Urinary bladder (tissue), 4 donors: Measurements from ENCODE around the gene BOC. TPM values are rescaled to one million over a fixed set of nuclear protein-coding genes. Genes with fewer than 3 reads are reported as not detected.

Source experiments
- DNase-seq: peaks from one replicate; pipeline ENCODE4 v3.0.0-alpha.2; 2015; ENCODE audit errors: extremely low spot score
- H3K27ac ChIP-seq: one replicate; pipeline ENCODE4 v1.5.1; 2013; ENCODE audit warnings: low read depth, mild to moderate bottlenecking, moderate library complexity
- H3K36me3 ChIP-seq: one replicate; pipeline ENCODE4 v1.6.1; 2013; ENCODE audit warnings: mild to moderate bottlenecking, moderate library complexity; ENCODE audit not compliant: insufficient read depth
- H3K4me1 ChIP-seq: one replicate; pipeline ENCODE4 v1.6.1; 2013; ENCODE audit warnings: mild to moderate bottlenecking, moderate library complexity; ENCODE audit not compliant: insufficient read depth
- H3K4me3 ChIP-seq: one replicate; pipeline ENCODE4 v1.5.1; 2013; ENCODE audit warnings: low read depth, low read length
- WGBS: extraction: QIAGEN DNeasy Blood & Tissue Kit; methylation state at CpG from one replicate; pipeline ENCODE4 v1.1.7; 2013; 5-methylcytosine and 5-hydroxymethylcytosine counted together
- polyA plus RNA-seq: library from polyadenylated mRNA; stranded (reverse); fragments of 200-250 nt; gene quantifications from one replicate; pipeline ENCODE4 v1.2.3, GENCODE V29; 2013
- total RNA-seq: library from RNA; depleted of rRNA; stranded (reverse); fragments of >200 nt; gene quantifications from one replicate; pipeline ENCODE4 v1.2.3, GENCODE V29; 2014
- donor health status: healthy with polysubstance abuse.
- donor health status: healthy.

Gene BOC
- total and polyA plus RNA-seq, 2 donors = 53.0 to 73.3 TPM

- peak; percentile 62 for DNase-seq
- 37% methylated on average over 14 of the region's 14 CpGs for WGBS
- Histone ChIP-seq H3K27ac (no peak overlapping the region), H3K4me3 (no peak overlapping the region), H3K36me3 (no peaks in the 10 kb centered on the region), H3K4me1 (peaks cover 2% of the 10 kb centered on the region)
Measured at GRCh38 chr3:113254171-113254947, 43.0 kb downstream of the BOC start.

DNA sequence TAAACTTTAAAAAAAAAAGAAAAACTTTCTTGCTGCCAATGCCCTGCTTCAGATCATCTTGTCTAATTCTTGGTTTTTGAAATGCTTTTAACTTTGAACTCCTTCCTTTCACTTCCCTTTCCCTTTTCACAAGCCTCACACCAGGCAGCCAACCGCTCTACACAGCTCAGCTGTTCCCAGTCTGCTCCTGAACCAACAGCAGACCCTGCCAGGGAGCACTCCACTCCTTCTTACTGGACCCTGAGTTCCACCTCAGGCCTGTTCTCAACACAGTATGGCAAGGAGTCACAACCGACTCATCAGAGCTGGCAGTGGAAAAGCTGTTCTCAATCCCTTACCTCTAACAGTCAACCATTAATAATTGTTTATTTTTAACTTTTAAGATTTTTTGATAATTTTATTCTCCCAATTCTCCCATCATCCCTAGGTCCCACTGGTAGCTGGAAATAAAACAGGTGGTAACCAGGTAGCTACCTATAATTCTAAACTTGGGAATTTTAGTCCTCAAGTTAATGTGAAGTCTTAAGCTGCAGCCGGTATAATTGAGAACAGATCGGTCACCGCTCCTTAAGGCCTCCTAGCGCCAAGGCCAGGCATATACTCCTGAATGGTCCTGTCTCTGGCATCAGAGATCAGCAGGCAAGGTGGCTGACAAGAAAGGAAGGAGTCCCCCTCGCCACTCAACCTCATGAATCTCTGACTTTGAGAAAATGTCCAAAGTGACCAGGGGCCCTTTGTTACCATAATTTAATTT, 43.9 kb downstream of the BOC start:
- Histone ChIP-seq H3K27ac (no peak overlapping the region), H3K36me3 (no peaks in the 10 kb centered on the region), H3K4me3 (no peak overlapping the region), H3K4me1 (peaks cover 2% of the 10 kb centered on the region)
- WGBS = 88% methylated on average over 7 of the region's 7 CpGs
- DNase-seq = no peak

DNA sequence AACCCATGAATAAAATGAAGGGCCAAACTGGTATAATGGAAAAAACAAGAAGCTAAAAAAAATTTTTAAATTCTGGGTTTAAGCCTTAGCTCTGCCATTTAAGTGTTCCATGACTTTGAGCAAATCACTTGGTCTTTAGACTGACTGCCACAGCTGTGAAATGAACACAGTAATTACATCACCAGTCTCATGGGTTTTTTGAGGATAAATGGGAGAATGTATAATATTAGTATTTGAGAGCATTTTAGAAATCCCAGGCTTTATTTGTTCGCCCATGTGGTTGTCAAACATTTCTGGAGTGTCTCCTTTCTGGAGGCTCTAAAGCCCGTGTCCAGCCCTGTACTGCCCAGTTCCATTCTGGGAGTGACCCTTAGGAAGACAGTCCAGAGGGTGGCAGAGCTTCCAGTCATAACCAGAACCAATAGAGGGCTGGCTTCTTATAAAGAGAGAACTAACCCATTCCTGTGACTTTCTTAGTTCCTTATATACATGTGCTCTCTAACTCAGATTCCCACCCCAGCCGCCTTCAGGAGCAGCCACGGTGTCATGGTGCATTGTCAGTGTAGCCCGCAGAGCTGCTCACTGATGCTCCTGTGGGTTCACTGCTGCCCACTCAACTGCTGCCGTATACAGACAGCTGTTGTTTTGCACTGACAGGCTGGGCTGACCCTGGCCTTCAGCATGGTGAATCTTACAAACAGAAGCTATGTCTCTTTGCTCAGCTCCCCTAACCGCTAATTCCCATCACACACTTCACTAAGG, 44.7 kb downstream of the BOC start:
- 95% methylated on average over 7 of the region's 7 CpGs for WGBS

DNA sequence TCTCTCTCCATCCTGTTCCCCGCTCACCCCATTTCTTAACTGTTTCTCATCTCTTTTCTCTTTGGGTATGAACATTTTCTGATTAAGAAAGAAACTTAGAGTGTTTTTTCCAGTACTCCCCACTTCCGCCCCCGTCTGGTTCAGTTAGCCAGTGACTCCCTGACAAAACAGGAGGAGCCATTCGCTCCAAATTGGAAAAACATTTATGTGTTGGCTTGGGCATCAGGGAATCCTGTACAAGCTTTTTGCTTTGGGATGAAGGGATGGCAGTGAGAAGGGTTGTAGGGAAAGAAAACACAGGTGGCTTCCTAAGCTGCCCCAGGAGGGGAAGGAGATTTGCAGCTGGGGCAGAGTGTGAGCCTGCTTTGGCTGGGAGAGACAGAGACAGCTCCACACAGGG, 47.0 kb downstream of the BOC start:
- no peaks in the 10 kb centered on the region for H3K36me3 ChIP-seq
- peaks cover 2% of the 10 kb centered on the region for H3K4me1 ChIP-seq
- no peak overlapping the region for H3K27ac ChIP-seq
- no peak for DNase-seq
- WGBS = 89% methylated on average over 4 of the region's 4 CpGs
- H3K4me3 ChIP-seq = no peak overlapping the region

More for the DNA sequence above, 44.7 kb downstream of the BOC start:
- Histone ChIP-seq H3K36me3 (no peaks in the 10 kb centered on the region), H3K4me3 (no peak overlapping the region), H3K4me1 (peaks cover 2% of the 10 kb centered on the region), H3K27ac (no peak overlapping the region)
- DNase-seq = no peak

DNA sequence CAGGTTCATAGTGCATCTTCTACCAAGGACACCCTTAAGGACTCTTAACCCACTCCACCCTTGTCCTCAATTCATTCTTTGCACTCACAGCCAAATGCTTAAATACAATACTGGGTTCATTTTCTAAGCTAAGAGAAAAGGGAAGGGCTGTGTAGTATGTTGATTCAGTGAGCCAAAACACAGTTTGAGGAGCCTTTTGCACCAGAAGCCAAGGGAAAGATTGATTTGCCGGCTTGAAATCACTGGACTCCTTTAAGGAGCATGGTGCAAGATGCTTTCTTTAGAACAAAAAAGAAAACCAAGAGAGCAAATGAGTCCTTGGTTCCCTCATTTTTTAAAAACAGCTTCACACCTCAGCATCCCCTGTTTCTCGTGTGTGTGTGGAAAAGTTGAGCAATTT, 47.8 kb downstream of the BOC start:
- no peak overlapping the region for H3K27ac ChIP-seq
- no peaks in the 10 kb centered on the region for H3K36me3 ChIP-seq
- peaks cover 2% of the 10 kb centered on the region for H3K4me1 ChIP-seq
- WGBS = 84% methylated on average over 2 of the region's 2 CpGs
- DNase-seq = no peak
- H3K4me3 ChIP-seq = no peak overlapping the region

DNA sequence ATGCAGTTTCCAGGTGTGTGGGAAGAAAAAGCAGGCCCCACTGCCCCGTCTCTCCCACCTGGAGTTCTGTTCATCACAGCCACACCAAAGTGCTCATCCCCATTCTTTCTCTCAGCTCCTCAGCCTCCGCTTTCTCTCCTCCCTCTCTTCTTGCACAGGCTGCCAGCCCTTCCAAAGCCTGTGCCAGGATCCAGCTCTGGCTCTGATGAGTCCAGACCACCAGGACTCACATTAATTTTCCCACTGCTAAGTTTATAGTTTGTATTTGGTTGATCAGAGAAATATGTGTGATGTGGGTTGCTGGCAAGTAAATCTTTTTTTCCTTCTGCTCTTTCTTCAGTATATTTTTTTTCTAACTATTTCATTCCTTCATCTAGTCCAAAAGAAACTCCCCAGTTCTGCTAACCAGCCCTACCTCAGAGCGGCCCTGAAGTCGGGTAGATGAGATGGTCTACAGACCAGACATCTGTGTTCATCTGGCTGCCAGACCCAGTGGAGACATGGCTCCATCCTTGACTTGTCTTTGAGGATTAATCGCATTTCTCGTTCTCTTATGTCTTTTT, 49.8 kb downstream of the BOC start:
- Histone ChIP-seq H3K4me3 (no peak overlapping the region), H3K36me3 (no peaks in the 10 kb centered on the region), H3K4me1 (no peaks in the 10 kb centered on the region), H3K27ac (no peak overlapping the region)
- whole genome bisulfite sequencing = 64% methylated on average over 6 of the region's 6 CpGs
- DNase-seq = peak; percentile 45

- 55% methylated on average over 1 of the region's 1 CpG for WGBS
- Histone ChIP-seq H3K4me1 (no peaks in the 10 kb centered on the region), H3K36me3 (no peaks in the 10 kb centered on the region), H3K4me3 (no peak overlapping the region), H3K27ac (no peak overlapping the region)
- DNase-seq = peak; percentile 35
Measured at GRCh38 chr3:113261626-113262303, 50.4 kb downstream of the BOC start.

- no peak overlapping the region for H3K27ac ChIP-seq
- DNase-seq = no peak
- H3K36me3 ChIP-seq = no peaks in the 10 kb centered on the region
- H3K4me1 ChIP-seq = no peaks in the 10 kb centered on the region
- WGBS = 70% methylated on average over 2 of the region's 2 CpGs
- no peak overlapping the region for H3K4me3 ChIP-seq
Measured at GRCh38 chr3:113262304-113262665, 50.9 kb downstream of the BOC start.

DNA sequence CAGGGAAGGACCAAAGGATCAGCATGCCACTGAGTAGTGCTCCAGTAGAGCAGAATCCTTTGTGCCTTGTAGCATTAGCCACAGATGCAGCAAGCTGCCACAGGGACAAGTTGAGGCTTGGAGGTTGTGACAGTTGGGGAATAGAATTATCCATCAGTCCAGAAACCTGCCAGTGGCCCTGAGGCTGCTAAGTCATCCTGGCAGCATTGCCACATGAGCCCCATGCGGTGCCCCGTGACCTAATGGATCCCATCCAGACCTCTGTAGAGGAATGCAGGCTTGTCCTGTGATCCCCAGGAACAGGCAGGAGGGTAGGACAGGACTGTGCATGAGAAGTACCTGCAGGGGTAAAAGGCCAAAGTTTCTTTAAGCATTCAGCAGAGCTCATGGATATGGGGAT, 51.7 kb downstream of the BOC start:
- no peak overlapping the region for H3K4me3 ChIP-seq
- H3K36me3 ChIP-seq = no peaks in the 10 kb centered on the region
- no peaks in the 10 kb centered on the region for H3K4me1 ChIP-seq
- DNase-seq = no peak
- H3K27ac ChIP-seq = no peak overlapping the region
- WGBS = 98% methylated on average over 2 of the region's 2 CpGs

DNA sequence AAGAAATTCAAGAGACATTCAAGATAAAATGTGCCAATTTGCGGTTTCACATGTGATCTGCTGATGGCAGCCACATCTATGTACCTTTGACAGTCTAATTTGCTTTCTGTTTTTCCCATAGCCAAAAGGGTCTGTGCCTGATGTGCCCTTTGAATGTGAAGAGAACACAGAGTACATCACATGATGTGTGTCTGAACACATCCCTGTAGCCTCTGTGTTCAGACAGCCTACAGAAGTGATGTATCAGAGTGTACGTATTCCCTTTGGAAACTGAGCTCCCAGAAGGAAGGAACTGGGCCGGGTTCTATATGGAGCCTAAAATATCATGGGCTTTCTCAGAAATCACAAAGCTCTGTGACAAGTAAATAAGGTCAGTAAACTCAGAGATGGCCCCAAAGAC, 52.4 kb downstream of the BOC start:
- Histone ChIP-seq H3K4me1 (no peaks in the 10 kb centered on the region), H3K4me3 (no peak overlapping the region), H3K27ac (no peak overlapping the region), H3K36me3 (no peaks in the 10 kb centered on the region)
- DNase-seq = no peak
- 90% methylated on average over 3 of the region's 3 CpGs for WGBS

DNA sequence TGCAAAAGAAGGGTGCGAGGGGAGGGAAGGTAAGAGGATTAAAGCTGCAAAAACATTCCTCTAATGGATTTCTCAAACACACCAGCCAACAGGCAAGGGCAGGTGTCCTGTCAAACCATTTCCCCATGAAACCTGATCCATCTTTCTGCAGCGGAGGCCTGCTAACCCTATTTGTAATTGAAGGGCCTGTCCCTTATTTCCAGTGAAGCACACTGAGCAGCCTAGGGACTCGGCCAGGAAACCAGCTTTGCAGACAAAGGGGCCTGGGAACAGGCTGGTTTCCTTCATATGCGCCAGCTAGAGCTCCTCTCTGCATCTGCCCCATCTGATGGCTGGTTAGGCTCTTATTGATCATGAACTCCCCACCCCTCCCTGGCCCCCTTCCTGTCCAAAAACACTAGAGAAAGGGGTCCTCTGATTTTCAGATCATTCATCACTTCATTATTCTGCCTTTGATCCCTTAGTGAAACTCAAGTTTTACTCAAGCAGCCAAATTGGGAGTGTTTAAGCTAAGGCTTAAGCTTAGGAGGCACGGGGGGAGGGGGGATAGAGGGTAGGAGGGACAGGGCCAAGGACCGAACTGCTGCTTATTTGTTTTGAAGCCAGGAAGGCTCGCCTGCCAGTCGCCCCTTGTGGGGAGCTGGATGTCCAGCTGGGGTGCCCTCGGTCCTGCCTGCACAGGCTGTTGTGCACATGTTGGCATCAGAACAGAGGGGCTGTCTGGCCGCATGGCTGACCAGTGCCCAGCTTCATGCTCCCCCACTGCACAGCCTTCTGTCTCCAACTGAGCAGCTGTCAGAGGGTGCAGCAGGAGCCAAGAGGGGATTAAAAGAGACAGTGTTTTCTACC, 53.1 kb downstream of the BOC start:
- no peak for DNase-seq
- 55% methylated on average over 10 of the region's 10 CpGs for WGBS
- H3K27ac ChIP-seq = no peak overlapping the region
- no peaks in the 10 kb centered on the region for H3K36me3 ChIP-seq
- no peak overlapping the region for H3K4me3 ChIP-seq
- no peaks in the 10 kb centered on the region for H3K4me1 ChIP-seq

GRCh38 chr3:113265231-113265630, 53.9 kb downstream of the BOC start:
- Histone ChIP-seq H3K4me3 (no peak overlapping the region), H3K27ac (no peak overlapping the region), H3K4me1 (no peaks in the 10 kb centered on the region), H3K36me3 (no peaks in the 10 kb centered on the region)
- no peak for DNase-seq
- 65% methylated on average over 5 of the region's 5 CpGs for WGBS
